Stimulated activated naive CD8-positive, alpha-beta T cell treated with anti-CD3 and anti-CD28 coated beads, Interleukin-15, Interleukin-2, amounts not matched to agents 100 ng/mL and 50 ng/mL, for 24 hours (primary cell): Measurements from ENCODE around the gene KIF4A.
A peak's percentile ranks its signal among the peaks of the same experiment; 100 is the strongest.

ENCODE experiments used
- H3K27ac Mint-ChIP-seq: one replicate; pipeline ENCODE4 v1.8.0; 2021; ENCODE audit warnings: mild to moderate bottlenecking, mixed read lengths
- H3K27me3 Mint-ChIP-seq: one replicate; pipeline ENCODE4 v1.8.0; 2021; ENCODE audit warnings: mixed read lengths
- H3K36me3 Mint-ChIP-seq: one replicate; pipeline ENCODE4 v1.8.0; 2021; ENCODE audit warnings: low read depth, mixed read lengths
- H3K4me1 Mint-ChIP-seq: one replicate; pipeline ENCODE4 v1.8.0; 2021; ENCODE audit warnings: low read depth, mixed read lengths
- H3K4me3 Mint-ChIP-seq: one replicate; pipeline ENCODE4 v1.8.0; 2021; ENCODE audit warnings: mild to moderate bottlenecking, mixed read lengths
- H3K9me3 Mint-ChIP-seq: one replicate; pipeline ENCODE4 v1.8.0; 2021; ENCODE audit warnings: mixed read lengths

Gene KIF4A

GRCh38 chrX:70434914-70435586, 145.1 kb downstream of the KIF4A start:
- peaks cover 35% of the 10 kb centered on the region for H3K4me1 Mint-ChIP-seq
- peak overlapping the region; percentile 79 for H3K27ac Mint-ChIP-seq
- H3K9me3 Mint-ChIP-seq: no peaks in the 10 kb centered on the region
- H3K27me3 Mint-ChIP-seq: peaks cover 6% of the 10 kb centered on the region
- no peaks in the 10 kb centered on the region for H3K36me3 Mint-ChIP-seq
- H3K4me3 Mint-ChIP-seq: peak overlapping the region; percentile 79

- H3K4me1 Mint-ChIP-seq: peaks cover 35% of the 10 kb centered on the region
- H3K27ac Mint-ChIP-seq: no peak overlapping the region
- H3K27me3 Mint-ChIP-seq: peaks cover 14% of the 10 kb centered on the region
- H3K36me3 Mint-ChIP-seq: no peaks in the 10 kb centered on the region
- no peak overlapping the region for H3K4me3 Mint-ChIP-seq
- H3K9me3 Mint-ChIP-seq: no peaks in the 10 kb centered on the region
Measured at GRCh38 chrX:70436343-70436742, 146.4 kb downstream of the KIF4A start.

DNA sequence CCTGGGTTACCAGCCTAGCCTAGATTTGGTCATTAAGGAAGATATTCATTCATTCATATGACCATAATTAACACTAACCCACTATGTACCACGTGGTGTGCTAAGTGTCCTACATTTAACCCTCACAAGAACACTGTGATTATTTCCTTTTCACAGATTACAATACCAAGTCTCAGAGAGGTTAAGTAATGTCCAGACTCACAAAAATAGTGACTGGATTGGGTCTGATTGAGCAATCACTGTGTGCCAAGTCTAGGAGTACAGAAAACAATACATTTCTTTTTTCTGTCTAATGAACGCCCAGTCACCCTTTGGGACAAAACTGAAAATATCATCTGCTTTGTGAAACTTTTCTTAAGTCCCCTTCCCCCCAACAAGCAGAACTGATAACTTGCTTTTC, 147.1 kb downstream of the KIF4A start:
- Mint-ChIP-seq H3K27me3 (peaks cover 19% of the 10 kb centered on the region), H3K4me1 (peaks cover 35% of the 10 kb centered on the region), H3K9me3 (no peaks in the 10 kb centered on the region), H3K27ac (no peak overlapping the region), H3K4me3 (no peak overlapping the region), H3K36me3 (no peaks in the 10 kb centered on the region)

DNA sequence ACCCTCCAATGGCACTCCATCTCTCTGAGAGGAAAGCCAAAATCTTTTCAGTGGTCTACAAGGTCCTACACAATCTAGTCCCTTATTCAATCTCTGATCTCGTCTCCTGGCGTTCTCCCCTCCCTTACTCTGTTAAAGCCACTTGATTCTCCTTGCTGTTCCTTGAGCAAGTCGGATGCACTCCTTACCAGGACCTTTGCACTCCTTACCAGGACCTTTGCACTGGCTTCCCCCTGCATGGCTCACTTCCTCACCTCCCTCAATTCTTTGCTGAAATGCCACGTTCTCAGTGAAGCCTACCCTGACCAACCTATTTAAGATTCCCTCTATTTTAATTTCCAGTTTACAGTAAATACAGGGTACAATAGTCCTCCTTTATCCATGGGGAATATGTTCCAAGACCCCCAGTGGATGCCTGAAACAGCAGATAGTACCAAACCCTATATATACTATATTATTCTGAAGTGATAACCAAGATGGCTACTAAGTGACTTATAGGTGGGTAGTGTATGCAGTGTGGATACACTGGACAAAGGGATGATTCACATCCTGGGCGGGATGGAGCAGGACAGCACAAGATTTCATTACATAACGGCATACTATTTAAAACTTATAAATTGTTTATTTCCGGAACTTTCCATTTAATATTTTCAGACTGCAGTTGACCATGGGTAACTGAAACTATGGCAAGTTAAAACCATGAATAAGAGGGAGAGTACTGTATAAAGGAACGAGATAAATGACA, 148.2 kb downstream of the KIF4A start:
- Mint-ChIP-seq H3K36me3 (no peaks in the 10 kb centered on the region), H3K4me1 (peaks cover 34% of the 10 kb centered on the region), H3K9me3 (no peaks in the 10 kb centered on the region), H3K27ac (no peak overlapping the region), H3K4me3 (no peak overlapping the region), H3K27me3 (peaks cover 29% of the 10 kb centered on the region)

GRCh38 chrX:70439016-70439415, 149.1 kb downstream of the KIF4A start:
- no peak overlapping the region for H3K4me3 Mint-ChIP-seq
- peaks cover 25% of the 10 kb centered on the region for H3K4me1 Mint-ChIP-seq
- H3K27me3 Mint-ChIP-seq: peaks cover 29% of the 10 kb centered on the region
- no peaks in the 10 kb centered on the region for H3K36me3 Mint-ChIP-seq
- peak overlapping the region; percentile 40 for H3K27ac Mint-ChIP-seq
- H3K9me3 Mint-ChIP-seq: no peaks in the 10 kb centered on the region

GRCh38 chrX:70442224-70442623, 152.3 kb downstream of the KIF4A start:
- no peaks in the 10 kb centered on the region for H3K9me3 Mint-ChIP-seq
- H3K4me3 Mint-ChIP-seq: no peak overlapping the region
- peaks cover 33% of the 10 kb centered on the region for H3K27me3 Mint-ChIP-seq
- no peaks in the 10 kb centered on the region for H3K36me3 Mint-ChIP-seq
- H3K27ac Mint-ChIP-seq: no peak overlapping the region
- H3K4me1 Mint-ChIP-seq: peaks cover 15% of the 10 kb centered on the region

DNA sequence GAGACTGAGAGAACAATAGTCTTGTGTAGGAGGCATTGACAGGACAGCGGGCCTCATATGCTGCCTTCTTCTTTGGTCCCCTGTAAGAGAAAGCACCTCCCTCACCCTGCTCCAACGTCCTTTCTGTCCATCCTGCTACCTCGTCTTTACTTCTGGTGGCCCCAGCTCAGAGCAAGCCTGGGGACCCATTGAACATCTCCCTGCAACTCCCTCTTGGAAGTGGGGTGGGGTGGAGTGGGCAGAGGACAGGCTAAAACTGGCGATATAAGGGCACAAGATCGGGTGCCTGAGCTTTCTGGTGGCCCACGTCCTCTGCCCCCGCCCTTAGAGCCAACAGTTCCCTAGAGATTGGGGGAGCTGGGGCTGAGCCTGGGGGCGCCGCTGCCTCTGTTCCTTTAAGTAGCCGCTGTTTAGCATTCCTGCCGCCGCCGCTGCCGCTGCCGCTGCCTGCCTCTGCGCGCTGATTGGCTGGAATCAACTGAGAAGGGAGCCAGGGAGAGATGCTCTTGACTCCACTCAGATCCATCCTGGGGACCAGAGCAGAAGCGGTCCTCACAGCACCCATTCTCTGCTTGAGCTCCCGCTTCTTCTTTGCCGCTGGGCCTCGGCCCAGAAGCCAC, 154.5 kb downstream of the KIF4A start, which contains the start of gene DLG3:
DLG3 (plus strand) TSS at position 510 of the 620 bp plus-strand sequence. CDS start 367 bp downstream, outside the sequence.
- no peaks in the 10 kb centered on the region for H3K9me3 Mint-ChIP-seq
- no peaks in the 10 kb centered on the region for H3K4me1 Mint-ChIP-seq
- peak within 1 kb of the TSS; percentile 49 for H3K4me3 Mint-ChIP-seq
- peaks cover 28% of the 10 kb centered on the region for H3K27me3 Mint-ChIP-seq
- no peak within 1 kb of the TSS for H3K27ac Mint-ChIP-seq
- H3K36me3 Mint-ChIP-seq: no peaks in the 10 kb centered on the region

- Mint-ChIP-seq H3K9me3 (no peaks in the 10 kb centered on the region), H3K27me3 (peaks cover 28% of the 10 kb centered on the region), H3K4me3 (peak overlapping the region; percentile 49), H3K36me3 (no peaks in the 10 kb centered on the region), H3K27ac (no peak overlapping the region), H3K4me1 (no peaks in the 10 kb centered on the region)
Measured at GRCh38 chrX:70444946-70445656, 155.2 kb downstream of the KIF4A start.

DNA sequence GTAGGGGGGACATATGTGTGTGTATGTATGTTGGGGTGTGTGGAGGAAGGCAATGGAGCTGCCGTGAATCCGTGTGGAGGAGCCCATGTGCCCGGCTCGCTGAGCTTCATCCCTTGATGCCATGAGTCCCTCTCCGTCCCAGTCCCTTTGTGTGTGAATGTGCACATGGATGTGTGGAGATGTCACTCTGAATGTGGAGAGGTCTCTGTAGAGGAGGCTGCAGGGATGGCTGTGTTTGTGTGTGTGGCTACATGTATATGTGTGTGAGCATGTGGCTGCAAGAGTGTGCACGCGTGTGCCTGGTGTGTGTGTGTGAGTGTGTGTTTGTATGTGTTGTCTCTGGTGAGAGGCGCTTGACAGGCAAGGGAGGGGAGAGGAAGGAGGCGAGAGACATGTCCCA, 156.0 kb downstream of the KIF4A start:
- Mint-ChIP-seq H3K36me3 (no peaks in the 10 kb centered on the region), H3K4me1 (no peaks in the 10 kb centered on the region), H3K9me3 (no peaks in the 10 kb centered on the region), H3K27me3 (peaks cover 23% of the 10 kb centered on the region), H3K27ac (no peak overlapping the region), H3K4me3 (no peak overlapping the region)

DNA sequence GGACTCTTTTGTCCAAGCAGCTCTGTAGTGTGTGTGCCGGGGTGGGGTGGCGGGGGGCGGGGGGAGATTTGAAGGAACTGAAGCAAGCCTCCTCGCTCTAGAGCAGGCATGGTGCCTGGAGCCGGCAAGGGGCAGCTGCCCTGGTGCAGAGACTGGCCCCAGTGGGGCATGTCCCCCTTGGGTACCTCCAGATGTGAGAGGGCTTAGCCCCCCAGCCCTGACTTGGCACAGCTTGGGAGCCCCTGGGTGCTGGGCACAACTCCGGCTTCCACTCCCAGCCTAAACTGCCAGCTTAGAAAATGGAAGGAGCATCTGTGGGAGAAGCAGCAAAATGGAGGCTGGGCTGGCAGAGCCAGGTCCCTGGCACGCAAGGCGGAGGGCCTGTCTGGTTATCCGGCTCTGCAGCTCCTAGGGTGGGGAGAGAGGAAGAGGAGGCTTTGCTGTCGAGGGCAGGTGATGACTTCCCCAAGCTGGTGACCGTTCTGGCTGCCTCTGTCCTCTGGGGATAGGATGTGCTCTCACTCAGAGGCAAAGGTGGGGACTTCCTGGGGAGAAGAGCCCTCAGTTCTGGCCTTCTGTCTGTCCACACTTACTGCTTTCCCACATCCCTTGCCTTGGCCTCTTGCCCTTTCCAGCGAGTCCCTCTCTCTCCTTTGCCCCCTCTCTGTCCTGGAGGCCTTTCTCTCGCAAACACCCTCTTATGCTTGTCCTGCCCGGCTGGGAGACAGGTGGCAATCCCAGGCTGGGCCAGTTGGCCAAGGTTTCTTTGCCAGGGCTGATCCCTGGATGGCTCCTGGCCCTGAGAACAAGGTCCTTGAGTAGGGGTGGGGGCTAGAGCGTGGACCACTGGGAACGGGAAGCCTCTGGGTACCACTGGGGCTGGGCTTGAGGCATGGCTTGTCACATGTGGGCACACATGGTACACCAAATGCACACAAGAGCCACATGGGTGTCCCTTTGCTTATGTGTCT, 156.8 kb downstream of the KIF4A start:
- Mint-ChIP-seq H3K9me3 (no peaks in the 10 kb centered on the region), H3K27me3 (peaks cover 17% of the 10 kb centered on the region), H3K27ac (no peak overlapping the region), H3K36me3 (no peaks in the 10 kb centered on the region), H3K4me1 (no peaks in the 10 kb centered on the region), H3K4me3 (no peak overlapping the region)

- H3K36me3 Mint-ChIP-seq: no peaks in the 10 kb centered on the region
- peaks cover 23% of the 10 kb centered on the region for H3K4me1 Mint-ChIP-seq
- H3K27me3 Mint-ChIP-seq: peaks cover 4% of the 10 kb centered on the region
- no peaks in the 10 kb centered on the region for H3K9me3 Mint-ChIP-seq
- H3K27ac Mint-ChIP-seq: no peak overlapping the region
- no peak overlapping the region for H3K4me3 Mint-ChIP-seq
Measured at GRCh38 chrX:70449457-70449966, 159.6 kb downstream of the KIF4A start.

GRCh38 chrX:70452143-70452733, 162.3 kb downstream of the KIF4A start:
- Mint-ChIP-seq H3K27me3 (no peaks in the 10 kb centered on the region), H3K9me3 (no peaks in the 10 kb centered on the region), H3K27ac (peak overlapping the region; percentile 75), H3K4me3 (peak overlapping the region; percentile 80), H3K36me3 (peaks cover 6% of the 10 kb centered on the region), H3K4me1 (peaks cover 41% of the 10 kb centered on the region)

- H3K4me3 Mint-ChIP-seq: peak overlapping the region; percentile 80
Measured at GRCh38 chrX:70453024-70453618, 163.2 kb downstream of the KIF4A start.

More at GRCh38 chrX:70453024-70453618, 163.2 kb downstream of the KIF4A start:
- Mint-ChIP-seq H3K4me1 (peaks cover 41% of the 10 kb centered on the region), H3K9me3 (no peaks in the 10 kb centered on the region), H3K27ac (peak overlapping the region; percentile 75), H3K36me3 (peaks cover 6% of the 10 kb centered on the region), H3K27me3 (no peaks in the 10 kb centered on the region)
